ENCODE results near the gene RBM44.
"Not testable (repeated sequence)": the region's sequence is repeated elsewhere in the genome, so short reads cannot be mapped to it uniquely, and the experiment has no call there.

Gene RBM44

DNA sequence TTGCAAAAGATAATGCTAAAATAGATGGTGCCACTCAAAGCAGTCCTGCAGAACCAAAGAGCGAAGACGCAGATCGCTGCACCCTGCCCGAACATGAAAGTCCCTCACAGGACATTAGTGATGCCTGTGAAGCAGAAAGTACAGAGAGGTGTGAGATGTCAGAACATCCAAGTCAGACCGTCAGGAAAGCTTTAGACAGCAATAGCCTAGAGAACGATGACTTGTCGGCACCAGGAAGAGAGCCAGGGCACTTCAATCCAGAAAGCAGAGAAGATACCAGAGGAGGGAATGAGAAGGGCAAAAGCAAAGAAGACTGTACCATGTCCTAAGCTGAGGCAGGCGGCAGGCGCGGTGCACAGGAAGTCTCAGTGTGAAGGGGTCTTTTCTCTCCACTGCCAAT is 34.8 kb upstream of the RBM44 start:
- TF ChIP-seq, protein P1, sequence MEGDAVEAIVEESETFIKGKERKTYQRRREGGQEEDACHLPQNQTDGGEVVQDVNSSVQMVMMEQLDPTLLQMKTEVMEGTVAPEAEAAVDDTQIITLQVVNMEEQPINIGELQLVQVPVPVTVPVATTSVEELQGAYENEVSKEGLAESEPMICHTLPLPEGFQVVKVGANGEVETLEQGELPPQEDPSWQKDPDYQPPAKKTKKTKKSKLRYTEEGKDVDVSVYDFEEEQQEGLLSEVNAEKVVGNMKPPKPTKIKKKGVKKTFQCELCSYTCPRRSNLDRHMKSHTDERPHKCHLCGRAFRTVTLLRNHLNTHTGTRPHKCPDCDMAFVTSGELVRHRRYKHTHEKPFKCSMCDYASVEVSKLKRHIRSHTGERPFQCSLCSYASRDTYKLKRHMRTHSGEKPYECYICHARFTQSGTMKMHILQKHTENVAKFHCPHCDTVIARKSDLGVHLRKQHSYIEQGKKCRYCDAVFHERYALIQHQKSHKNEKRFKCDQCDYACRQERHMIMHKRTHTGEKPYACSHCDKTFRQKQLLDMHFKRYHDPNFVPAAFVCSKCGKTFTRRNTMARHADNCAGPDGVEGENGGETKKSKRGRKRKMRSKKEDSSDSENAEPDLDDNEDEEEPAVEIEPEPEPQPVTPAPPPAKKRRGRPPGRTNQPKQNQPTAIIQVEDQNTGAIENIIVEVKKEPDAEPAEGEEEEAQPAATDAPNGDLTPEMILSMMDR (IDR thresholded peaks at IDR 0.05; ENCODE audit: borderline replicate concordance, control extremely low read depth, extremely low read depth, insufficient read depth, missing control alignments) = no peak
- in situ Hi-C loops (cut with MboI; ENCODE audit: low sequenced_read_pairs, unreplicated experiment) = no loop called here
- DNase-seq (ENCODE audit: low spot score) = no peak

DNA sequence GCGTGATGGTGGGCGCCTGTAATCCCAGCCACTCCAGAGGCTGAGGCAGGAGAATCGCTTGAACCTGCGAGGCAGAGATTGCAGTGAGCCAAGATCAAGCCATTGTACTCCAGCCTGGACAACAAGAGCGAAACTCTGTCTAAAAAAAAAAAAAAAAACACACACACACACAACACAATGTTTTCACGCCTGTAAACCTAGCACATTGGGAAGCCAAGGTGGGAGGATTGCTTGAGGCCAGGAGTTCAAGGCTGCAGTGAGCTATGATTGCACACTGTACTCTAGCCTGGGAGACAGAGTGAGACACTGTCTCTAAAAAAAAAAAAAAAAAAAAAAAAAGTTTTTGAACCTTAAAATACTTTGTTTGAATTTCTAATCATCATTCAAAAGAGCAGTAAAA is 33.5 kb upstream of the RBM44 start:
- DNase-seq (ENCODE audit: low spot score); in situ Hi-C loops (cut with MboI; ENCODE audit: low sequenced_read_pairs, unreplicated experiment): not testable (repeated sequence)

DNA sequence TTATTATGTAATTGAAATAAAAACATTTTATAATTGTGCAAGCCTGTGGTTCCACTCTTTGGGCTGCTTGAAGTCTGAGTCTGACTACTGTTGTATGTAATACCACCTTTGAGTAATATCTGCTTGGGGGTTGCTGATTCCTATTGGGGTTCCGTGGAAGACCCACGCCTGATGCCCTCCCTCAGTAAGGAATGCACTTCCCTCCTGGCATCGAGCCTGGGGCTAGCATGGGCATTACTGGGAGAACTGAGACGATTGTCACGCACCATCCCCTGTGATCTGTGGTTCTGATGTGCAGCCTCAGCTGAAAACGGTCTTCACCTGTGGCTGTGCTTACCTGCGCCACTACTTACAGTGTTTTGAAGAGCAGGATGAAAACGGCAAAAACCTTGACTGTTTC is 32.7 kb upstream of the RBM44 start:
- TF ChIP-seq, protein P1 (IDR thresholded peaks at IDR 0.05; ENCODE audit: borderline replicate concordance, control extremely low read depth, extremely low read depth, insufficient read depth, missing control alignments) = no peak
- no peak for DNase-seq (ENCODE audit: low spot score)
- in situ Hi-C loops (cut with MboI; ENCODE audit: low sequenced_read_pairs, unreplicated experiment) = no loop called here

DNA sequence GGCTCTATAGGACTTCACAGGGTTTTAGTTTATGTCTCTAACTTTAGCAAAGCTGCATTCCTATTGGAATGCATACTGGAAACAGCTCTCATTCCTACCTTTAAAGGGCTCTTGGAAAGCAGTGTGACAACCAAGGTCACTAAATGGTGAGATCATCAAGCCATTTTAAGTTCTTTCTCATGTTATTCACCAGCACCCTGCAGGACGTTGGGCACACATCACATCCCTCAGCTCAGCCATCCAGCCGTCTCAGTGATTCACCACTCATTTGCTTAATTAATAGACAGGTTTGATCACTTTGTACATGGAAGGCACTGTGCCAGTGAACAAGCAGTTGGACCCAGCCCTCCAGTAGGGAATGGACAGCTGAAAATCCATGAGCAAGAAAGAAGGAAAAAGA is 32.2 kb upstream of the RBM44 start:
- TF ChIP-seq, protein P1 (IDR thresholded peaks at IDR 0.05; ENCODE audit: borderline replicate concordance, control extremely low read depth, extremely low read depth, insufficient read depth, missing control alignments) = no peak
- in situ Hi-C loops (cut with MboI; ENCODE audit: low sequenced_read_pairs, unreplicated experiment) = no loop called here
- no peak for DNase-seq (ENCODE audit: low spot score)

DNA sequence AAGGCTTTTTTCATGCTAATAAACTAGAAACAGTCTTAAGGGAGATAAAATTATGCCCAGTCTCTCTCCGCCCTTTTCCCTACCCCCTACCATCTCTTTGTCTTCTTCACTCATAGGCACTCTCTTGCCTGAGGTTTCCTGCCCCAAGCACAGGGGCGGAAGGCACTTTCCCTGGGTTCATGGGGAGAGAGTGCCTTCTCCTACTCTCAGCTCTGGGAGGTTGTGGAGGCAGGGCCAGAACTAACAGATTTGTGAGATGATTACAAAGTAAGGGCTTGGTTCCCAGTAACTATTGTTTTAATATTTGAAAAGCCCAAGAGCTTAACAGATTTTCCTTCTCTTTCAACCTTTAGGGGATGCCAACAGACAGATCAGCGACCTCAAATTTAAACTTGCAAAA is 26.1 kb upstream of the RBM44 start:
- in situ Hi-C loops (cut with MboI; ENCODE audit: low sequenced_read_pairs, unreplicated experiment) = no loop called here
- no peak for DNase-seq (ENCODE audit: low spot score)
- TF ChIP-seq, protein P1 (IDR thresholded peaks at IDR 0.05; ENCODE audit: borderline replicate concordance, control extremely low read depth, extremely low read depth, insufficient read depth, missing control alignments) = no peak

DNA sequence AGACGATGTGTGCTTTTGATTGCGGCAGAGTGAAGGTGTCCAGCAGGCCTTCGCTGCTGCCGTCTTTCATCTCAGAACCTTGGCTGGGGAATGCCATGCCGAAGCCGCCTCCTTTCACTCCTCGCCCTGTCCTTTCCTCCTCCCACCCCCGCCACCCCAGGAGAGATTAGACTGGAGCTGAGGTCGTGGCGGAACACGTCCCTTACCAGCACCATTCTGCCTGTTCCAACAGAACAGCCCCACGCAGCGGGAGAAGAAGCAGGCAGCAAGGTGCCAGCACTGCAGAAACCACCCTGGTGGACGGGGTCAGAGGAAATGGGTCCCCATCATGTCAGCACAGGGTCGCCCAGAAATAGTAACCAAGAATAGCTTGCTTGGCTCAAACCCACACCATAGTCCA is 24.8 kb upstream of the RBM44 start:
- DNase-seq (ENCODE audit: low spot score) = no peak
- in situ Hi-C loops (cut with MboI; ENCODE audit: low sequenced_read_pairs, unreplicated experiment) = no loop called here

DNA sequence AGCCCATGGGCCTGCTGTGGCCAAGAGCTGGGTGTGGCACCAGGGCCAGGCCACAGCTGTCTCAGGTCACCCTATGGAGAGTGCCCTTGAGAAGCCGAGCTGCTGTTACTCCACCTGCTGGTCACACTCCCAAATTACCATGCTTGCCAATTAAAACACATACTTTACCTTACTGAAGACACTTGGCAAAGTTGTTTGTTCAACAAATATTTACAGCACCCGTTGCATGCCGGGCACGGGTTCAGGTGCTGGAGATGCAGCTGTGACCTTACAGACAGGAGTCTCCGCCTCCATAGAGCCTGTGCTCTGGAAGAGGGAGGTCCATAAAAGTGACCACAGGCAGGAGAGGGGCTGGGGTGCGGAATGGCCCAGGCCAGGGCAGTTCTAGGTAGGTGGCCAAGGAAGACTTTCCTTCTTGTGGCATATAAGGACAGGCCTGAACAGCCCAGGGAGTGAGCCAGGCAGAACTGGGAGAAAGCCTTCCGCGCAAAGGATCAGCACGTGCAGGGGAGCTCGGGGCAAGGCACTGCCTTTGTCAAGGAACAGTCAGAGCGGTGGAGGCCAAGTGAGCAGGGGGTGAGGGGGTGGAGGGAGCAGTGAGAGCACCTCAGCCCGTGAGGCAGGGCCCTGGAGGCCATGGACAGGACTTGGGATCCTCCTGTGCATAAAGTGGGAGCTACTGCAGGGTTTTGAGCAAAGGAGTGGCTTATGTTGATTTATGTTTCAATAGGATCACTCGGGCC is 23.6 kb upstream of the RBM44 start:
- TF ChIP-seq, protein P1 (IDR thresholded peaks at IDR 0.05; ENCODE audit: borderline replicate concordance, control extremely low read depth, extremely low read depth, insufficient read depth, missing control alignments) = peak; percentile 55
- in situ Hi-C loops (cut with MboI; ENCODE audit: low sequenced_read_pairs, unreplicated experiment) = no loop called here
- DNase-seq (ENCODE audit: low spot score) = peak; percentile 73

More for the DNA sequence above, 24.8 kb upstream of the RBM44 start:
- TF ChIP-seq, protein P1 (IDR thresholded peaks at IDR 0.05; ENCODE audit: borderline replicate concordance, control extremely low read depth, extremely low read depth, insufficient read depth, missing control alignments) = no peak
